GM04503 (cell line): ENCODE data around the gene KRT3.

Experiments used
- DNase-seq: peaks from one replicate; pipeline ENCODE4 v3.0.0-alpha.2; 2012; ENCODE audit warnings: low read depth

Gene KRT3

GRCh38 chr12:52827499-52828090 lies 31.7 kb upstream of the KRT3 start:
- DNase-seq, result no peak

- DNase-seq, result no peak
Observed at GRCh38 chr12:52826611-52827498, 30.9 kb upstream of the KRT3 start.

GRCh38 chr12:52825961-52826360 lies 30.0 kb upstream of the KRT3 start:
- DNase-seq, result no peak

DNA sequence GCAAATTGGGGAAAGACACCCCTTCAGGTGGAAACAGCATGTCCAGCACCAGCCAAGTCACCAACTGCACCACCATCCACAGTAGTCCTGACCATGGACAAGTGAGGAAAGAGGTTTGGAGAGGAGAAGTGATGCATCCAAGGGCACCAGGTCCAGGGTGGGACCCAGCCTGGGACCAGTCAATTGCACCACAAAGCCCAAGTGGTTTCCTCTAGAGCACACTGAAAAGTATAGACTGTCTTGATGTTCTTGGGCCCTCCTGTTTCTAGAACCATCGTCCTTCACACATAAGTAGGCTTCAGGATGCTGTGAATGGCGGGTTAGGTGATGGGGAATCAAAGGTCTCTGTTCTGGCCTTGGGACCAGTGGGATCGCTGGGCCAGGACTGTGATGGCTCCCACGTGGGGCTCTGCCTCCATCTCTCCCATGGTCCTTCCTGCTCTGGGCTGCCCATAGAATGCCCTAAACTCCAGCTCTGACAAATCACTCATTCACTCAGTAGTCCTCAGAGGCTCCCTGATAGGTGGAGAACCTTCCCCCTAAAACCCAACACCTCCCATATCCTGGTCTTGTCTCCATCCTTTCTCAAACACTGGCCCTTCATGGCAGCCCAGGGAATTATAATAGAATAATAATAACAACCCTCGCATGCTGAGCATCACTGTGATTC lies 29.0 kb upstream of the KRT3 start:
- DNase-seq, result no peak

DNA sequence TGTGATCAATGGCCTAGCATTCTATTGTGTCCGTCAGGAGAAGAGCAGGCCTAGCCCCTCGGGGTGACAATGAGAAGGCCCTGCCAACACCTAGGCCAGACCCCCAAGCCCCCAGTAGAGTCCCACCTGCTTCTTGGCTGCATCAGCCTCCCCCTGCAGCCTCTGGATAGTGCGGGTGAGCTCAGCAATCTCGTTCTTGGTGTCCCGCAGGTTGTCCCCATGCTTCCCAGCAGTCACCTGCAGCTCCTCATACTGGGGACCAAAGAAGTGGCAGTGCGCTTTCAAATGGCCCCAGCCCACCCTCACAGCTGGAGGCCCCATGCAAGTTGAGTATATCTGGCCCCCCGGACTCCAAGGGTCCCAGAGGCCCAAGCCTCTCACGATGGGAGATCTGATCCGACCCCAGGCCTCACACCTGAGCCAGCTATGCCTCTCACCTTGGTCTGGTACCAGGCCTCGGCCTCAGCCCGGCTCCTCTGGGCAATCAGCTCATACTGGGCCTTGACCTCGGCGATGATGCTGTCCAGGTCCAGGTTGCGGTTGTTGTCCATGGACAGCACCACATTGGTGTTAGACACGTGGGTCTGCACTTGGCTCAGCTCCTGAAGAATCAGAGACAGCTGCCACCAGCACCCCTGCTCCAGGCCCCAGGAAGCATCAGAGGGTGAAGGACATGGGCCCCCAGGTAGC lies 28.0 kb upstream of the KRT3 start:
- DNase-seq, result no peak

DNA sequence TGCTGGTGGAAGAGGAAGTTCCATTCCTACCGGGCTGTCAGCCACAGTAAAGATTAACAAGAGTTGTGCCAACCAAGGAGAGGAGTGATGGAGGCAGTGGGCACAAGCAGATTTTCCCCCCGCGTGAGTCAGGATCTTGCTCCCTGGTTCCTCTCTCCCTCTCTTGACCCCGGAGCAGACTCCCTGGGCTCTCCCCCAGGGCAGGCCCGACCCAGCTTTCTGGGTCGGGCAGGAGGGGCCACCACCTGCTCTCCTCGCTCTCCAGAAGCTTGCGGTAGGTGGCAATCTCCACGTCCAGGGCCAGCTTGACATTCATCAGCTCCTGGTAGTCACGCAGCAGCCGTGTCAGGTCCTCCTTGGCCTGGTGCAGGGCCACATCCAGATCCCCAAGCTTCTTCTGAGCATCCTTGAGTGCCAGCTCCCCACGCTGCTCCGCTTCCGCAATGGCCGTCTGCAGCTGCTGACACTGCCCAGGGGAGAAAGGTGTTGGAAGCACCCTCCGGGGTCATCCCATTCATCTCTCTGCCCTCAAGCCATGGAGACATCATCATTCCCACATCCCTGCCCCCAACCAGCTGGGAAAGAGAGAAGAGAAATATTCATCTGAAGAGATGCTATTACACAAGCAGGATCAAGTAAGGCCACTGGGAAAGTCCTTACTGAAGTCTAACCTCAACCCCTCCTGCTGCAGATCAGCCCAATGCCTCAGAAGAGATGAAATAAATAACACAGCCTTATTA lies 27.0 kb upstream of the KRT3 start:
- no peak for DNase-seq

DNA sequence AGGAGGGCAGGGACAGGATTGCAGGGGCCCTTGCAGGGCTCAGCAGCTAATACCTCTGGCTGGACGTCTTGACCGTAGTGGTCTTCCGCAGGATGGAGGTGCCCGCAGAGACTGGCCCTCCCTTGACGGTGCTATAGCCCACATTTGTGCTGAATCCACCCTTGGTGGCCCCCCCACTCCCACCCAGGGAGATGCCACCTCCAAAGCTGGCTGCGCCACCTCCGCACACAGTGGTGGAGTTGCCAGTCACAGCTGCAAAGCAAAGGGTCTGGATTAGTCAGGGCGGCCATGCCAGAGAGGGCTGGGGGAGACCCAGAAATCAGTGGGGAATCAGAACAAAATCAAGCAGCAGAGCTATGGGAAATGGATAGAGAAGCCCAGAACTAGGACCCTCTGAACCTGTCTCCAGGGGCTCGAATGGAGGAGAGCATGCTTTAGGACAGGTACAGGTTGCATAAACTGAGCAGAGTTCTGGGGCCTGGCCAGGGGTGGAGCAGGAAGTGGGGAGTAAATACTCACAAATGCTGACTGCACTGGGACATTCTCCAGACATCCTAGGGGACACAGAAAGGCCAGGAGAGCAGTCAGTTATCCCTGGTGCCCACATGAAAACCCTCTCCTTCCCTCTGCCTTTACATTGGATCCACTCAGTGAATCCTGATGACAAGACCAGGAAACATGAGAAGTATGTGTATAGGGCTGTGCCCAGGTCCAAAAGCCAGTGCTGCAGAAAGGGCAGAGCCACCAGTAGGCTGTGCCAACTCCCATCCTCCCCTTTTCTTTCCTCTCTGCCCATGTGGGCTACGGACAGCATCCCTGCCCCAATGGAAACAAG lies 26.1 kb upstream of the KRT3 start:
- DNase-seq, result no peak

DNA sequence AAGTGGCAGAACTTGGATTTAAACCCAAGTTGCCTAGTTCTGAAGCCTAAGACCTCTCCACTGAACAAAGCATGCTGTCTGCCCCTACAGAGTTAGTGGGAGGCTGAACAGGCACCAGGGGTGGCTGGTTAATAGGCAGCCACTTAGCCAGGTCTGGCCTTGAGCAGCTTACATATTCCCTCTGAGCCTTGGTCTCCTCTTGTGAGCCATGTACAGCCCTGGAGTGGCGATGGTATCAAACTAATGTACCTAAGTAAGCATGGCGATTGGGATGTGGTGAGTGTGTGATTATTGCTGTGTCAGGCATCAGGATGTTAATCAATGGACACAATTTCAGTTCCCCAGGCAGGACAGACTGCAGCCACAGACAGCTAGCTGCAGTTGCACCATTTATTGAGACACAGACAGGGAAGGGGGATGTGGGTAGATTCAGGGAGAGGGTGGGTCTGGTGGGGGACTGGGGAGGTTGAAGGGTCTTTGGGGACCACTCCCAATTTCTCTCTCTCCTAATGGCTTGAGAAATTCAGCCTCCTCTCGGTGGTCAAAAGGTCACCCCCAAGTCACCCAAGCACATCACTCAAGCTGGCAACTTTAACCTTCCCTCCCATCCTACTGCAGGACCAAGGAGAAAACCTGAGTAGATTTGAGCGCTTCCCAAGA lies 25.3 kb upstream of the KRT3 start:
- no peak for DNase-seq

DNA sequence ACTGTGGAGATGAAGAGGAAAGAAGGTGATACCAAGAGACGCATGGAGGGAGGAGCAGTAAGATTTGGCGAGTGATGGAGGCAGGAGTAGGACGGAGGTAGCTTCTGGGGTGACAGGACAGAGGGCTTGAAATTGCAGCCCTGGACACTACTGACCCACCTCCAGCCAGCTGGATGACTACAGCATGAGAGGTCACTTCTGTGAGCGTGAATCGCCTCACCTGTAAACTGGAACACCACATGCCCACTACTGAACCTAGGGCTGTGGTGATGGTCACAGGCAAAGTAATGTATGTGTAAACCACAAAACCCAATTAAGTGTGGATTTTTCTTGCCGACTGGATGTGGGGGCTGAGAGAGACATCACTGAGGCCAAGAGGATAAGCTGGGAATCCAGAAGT lies 24.6 kb upstream of the KRT3 start:
- DNase-seq, result no peak

- no peak for DNase-seq
Observed at GRCh38 chr12:52819731-52820510, 24.0 kb upstream of the KRT3 start.

- no peak for DNase-seq
Observed at GRCh38 chr12:52818887-52819420, 23.0 kb upstream of the KRT3 start.

DNA sequence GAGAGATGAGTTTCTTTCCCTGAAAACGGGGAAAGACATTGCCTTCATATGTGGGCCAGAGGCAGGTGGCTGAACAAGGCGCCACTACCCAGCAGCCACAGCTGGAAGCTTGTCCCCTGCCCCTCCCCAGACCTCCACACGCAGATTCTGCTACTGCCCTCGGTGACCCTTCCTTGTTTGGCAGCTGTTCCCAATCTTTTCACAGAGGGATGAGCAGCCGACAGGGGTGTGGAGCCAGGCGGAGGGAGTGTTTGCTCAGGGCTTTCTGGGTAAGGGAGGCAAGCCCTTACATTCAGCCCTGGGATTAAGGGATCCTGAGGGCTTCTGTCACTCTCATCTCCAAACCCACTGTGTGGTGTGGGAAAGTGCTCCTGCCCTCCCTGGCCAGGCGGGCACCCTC lies 22.5 kb upstream of the KRT3 start:
- DNase-seq, result no peak

- no peak for DNase-seq
Observed at GRCh38 chr12:52817699-52818238, 21.9 kb upstream of the KRT3 start.

DNA sequence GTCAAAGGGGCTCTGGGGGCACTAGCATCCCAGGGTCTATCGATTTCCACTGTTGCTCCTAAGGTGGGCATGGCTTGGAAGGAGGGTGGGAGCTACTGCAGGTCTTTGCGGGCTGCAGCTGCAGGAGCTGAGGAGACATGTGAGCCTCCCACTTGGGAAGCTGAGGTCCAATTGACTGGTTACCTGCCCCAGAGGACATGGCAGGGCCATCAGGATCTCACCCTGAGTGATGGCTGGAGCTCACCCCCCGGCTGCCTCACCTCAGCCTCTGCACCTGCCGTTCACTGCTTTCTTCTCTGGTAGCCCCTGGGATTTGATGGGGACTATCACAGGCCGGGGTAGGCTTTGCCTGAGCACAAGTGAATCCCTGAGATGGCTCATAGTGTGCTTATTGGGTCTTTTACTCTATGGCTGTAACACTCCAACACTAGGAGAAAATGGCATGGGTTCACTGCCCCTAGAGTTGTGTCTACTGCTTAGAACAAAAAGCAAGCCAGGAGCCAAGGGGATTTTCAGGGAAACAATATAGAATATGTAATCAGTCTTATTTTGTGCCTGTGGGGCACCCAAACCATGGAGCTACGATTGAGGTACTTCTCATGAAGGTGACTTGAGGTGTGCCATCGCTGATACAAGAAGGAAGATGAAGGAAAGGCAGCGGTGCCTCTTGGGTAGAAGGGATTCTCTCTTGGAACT lies 21.2 kb upstream of the KRT3 start:
- DNase-seq, result no peak

DNA sequence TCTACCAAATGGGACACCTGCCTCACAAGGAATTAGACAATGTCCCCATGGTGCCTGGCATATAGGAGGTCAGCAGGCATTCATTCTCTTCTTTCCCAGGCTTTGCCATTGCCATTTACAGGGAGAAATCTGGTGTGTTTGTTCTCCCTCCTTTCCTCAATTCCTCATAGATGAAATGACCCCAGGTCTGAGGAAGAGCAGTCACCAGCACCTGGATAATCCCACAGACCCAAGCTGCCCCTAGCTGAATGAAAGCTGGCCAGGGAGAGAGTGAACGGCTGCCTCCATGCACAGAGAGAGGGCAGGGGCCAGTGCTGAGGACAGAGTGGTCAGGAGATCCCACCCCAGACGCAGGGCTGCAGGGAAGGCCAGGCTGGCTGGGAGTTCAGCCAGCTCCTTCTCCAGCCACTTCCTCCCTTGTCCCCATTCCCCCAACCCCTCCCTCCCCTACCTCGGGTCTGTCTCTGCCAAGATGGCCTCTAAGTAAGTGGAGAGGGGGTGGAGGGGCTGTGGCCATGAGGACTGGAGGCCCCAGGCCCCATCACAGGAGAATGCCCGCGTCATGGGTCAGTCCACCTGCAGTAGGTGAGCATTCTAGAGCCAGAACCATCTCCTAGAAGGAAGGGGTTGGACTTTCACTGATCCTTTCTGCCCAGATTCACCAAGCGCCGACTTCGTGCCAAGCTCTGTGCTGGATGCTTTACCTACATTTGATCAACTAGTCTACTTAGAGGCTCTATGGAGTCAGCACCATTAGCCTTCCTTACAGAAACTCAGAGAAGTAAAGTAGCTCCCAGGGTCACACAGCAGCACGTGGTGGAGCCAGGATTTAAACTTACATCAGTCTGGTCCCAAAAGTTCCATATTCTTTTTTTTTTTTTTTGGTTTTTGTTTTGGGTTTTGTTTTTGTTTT lies 20.0 kb upstream of the KRT3 start:
- no peak for DNase-seq

DNA sequence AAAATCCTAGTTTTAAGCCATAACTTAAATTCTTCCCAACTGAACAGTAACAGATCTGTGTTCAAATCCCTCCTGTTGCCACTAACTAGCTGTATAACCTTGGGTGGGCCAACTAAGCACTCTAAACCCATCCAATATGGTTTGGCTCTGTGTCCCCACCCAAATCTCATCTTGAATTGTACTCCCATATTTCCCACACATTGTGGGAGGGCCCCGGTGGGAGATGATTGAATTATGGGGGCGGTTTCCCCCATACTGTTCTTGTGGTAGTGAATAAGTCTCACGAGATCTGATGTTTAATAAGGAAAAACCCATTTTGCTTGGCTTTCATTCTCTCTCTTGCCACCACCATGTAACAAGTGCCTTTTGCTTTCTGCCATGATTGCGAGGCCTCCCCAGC lies 19.2 kb upstream of the KRT3 start:
- no peak for DNase-seq

- DNase-seq, result no peak
Observed at GRCh38 chr12:52814710-52815155, 18.8 kb upstream of the KRT3 start.
